ENCODE data around the gene VPREB3. TPM values are rescaled to one million over a fixed set of nuclear protein-coding genes. Genes with fewer than 3 reads are reported as not detected.

Gene VPREB3, protein sequence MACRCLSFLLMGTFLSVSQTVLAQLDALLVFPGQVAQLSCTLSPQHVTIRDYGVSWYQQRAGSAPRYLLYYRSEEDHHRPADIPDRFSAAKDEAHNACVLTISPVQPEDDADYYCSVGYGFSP
- polyA plus RNA-seq (ENCODE audit: insufficient read length in 4 of 4): 1 to 10 TPM in 1 of 4 donors, under 1 TPM in 3; 0.69 to 1.3 (median 0.78) TPM

- no peak for DNase-seq (ENCODE audit: low read depth in 4 of 4, low spot score in 3 of 4)
Measured at GRCh38 chr22:23754220-23754919, at the start of gene VPREB3. VPREB3 (minus strand) TSS chr22:23754425; CDS start chr22:23754363, 62 bp downstream.

DNA sequence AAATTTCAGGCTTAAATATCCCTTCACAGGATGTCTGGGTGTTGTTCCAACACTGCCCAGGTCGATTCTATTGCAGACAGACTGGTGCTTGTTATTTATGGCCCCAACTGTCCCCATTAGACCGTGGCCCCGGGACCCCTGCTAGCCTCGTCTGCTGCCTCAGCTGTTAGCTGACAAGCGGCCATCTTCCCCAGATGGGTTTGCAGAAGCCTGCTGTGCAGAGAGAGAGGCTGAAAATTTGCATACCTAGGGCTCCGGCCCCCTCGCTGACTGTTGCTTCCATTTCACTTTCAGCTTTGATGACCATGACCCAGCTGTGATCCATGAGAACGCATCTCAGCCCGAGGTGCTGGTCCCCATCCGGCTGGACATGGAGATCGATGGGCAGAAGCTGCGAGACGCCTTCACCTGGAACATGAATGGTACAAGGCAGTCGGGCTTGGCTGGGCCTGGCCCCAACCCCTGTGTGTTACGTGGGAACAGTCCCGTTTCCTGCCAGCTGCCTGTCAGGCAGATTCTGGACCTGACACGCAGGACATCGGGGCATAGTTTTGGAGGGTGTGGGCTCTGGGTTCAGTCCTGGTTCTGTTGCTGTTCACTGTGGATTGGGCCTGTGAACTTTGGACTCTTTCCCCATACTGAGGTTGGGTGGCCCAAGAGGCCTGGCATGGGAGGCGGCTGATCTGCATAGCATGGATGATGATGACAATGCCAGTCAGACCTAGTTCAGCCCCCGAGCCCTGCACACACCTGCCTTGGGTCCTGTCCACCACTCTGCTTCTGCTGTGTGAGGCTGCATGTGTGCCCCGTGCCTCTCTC, 49.0 kb upstream of the VPREB3 start:
- no peak for DNase-seq (ENCODE audit: low read depth in 4 of 4, low spot score in 3 of 4)

DNA sequence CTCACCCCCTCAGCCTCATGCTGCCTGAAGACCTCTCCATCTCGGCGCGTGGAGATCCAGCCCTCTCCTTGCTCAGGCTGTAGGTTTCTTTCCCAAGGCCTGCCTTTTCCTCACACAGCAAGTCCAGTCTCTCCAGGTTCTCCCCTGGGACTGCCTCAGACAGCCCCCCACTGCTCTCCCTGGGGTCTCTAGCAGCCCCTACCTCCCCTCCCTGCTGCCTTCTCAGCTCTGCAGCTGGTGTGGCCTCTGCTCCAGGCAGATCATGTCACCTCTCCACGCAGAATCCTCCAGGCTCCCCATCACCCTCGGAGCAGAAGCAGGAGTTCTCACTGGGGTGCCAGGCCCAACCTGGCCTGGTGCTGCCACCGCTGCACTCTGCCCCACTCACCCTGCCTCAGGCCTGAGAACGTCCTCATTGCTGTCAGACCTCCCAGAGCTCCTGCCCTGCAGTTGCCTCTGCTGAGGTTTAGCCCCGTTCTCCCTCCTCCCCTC, 47.7 kb upstream of the VPREB3 start:
- DNase-seq (ENCODE audit: low read depth in 4 of 4, low spot score in 3 of 4): no peak

DNA sequence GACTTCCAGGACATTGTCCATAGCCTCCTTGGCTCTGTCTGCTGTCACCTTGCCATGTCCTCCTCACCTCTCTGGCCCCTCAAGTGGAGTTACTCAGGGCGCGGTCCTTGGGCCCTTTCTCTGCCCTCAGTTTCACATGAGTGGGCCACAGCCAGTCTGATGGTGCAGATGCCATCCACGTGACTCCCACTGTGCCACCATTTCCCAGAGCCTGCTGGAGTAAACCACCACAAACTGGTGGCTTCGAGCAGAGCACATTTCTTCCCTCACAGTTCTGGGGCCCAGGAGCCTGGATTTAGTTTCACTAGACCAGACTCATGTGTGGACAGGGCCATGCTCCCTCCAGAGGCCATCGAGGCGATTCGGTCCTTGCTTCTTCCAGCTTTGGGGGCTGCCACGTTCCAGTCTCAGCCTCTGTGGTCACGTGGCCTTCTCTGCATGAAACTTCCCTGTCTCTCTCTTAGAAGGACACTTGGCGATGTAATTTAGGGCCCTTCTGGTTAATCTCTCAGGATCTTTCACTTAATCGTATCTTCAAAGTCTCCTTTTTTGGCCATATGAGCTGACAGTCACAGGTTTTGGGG, 47.1 kb upstream of the VPREB3 start:
- no peak for DNase-seq (ENCODE audit: low read depth in 4 of 4, low spot score in 3 of 4)

- no peak for DNase-seq (ENCODE audit: low read depth in 4 of 4, low spot score in 3 of 4)
Measured at GRCh38 chr22:23800297-23801237, 46.3 kb upstream of the VPREB3 start.

GRCh38 chr22:23796461-23796860, 42.2 kb upstream of the VPREB3 start:
- DNase-seq (ENCODE audit: low read depth in 4 of 4, low spot score in 3 of 4): no peak

GRCh38 chr22:23793326-23793725, 39.1 kb upstream of the VPREB3 start:
- DNase-seq (ENCODE audit: low read depth in 4 of 4, low spot score in 3 of 4): no peak

GRCh38 chr22:23791738-23792645, 37.8 kb upstream of the VPREB3 start:
- no peak for DNase-seq (ENCODE audit: low read depth in 4 of 4, low spot score in 3 of 4)

DNA sequence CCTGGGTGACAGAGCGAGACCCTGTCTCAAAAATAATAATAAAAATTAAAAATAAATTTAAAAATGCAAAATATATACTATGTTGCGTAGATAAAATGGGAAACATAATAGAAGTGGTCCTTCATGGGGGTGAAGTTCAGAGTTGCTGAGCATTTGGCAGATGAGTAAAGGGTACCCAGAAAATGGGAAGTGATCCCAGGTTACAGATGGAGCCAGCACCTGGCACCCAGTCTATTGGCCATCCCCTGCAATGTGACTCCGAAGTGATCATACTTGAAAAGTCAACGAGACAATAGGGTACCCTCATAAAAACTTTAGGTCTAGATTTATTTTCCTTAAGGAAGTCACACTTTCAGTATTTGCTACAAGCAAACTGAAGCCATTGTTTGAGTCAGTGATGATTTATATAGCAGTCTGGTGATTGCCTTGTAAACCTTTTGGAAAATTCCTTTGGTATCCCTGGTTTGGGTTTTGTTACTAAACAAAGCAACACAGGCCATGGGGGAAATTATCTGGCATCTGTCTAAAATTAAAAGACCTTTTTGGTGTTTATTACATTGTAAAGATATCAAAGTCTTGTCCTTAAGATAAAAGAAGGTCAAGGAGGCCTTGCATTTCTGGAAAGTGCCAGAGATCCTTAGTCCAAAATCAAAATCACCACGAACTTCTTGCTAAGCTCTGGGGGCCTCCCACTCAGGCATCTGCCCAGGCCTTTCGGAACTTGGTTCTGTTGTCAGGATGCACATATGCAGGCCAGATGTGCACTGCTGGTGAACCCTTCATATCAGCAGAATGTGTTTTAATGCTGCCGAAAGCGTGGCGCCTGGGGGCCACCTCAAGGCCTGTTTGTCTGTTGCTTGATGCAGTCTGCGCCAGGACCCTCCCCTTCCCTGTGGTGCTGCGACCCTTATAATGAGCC, 36.9 kb upstream of the VPREB3 start:
- no peak for DNase-seq (ENCODE audit: low read depth in 4 of 4, low spot score in 3 of 4)

GRCh38 chr22:23789638-23790037, 35.4 kb upstream of the VPREB3 start:
- DNase-seq (ENCODE audit: low read depth in 4 of 4, low spot score in 3 of 4): no peak

- DNase-seq (ENCODE audit: low read depth in 4 of 4, low spot score in 3 of 4): no peak
Measured at GRCh38 chr22:23789121-23789520, 34.9 kb upstream of the VPREB3 start.

- DNase-seq (ENCODE audit: low read depth in 4 of 4, low spot score in 3 of 4): no peak
Measured at GRCh38 chr22:23787910-23788309, 33.7 kb upstream of the VPREB3 start.

DNA sequence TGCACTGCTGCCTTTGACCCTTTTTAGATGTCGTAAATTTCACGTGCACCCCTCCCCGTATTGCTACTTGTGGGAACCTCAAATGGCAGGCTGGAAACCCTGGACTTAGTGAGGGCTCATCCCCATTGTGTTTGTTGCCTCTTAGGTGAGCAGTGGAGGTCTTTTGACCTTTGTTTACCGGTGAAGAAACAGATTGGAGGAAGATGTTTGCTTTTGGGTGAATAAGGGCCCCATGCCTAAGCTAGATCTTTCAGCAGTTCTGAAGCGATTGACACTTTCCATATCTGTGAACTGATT, 33.3 kb upstream of the VPREB3 start:
- DNase-seq (ENCODE audit: low read depth in 4 of 4, low spot score in 3 of 4): no peak

DNA sequence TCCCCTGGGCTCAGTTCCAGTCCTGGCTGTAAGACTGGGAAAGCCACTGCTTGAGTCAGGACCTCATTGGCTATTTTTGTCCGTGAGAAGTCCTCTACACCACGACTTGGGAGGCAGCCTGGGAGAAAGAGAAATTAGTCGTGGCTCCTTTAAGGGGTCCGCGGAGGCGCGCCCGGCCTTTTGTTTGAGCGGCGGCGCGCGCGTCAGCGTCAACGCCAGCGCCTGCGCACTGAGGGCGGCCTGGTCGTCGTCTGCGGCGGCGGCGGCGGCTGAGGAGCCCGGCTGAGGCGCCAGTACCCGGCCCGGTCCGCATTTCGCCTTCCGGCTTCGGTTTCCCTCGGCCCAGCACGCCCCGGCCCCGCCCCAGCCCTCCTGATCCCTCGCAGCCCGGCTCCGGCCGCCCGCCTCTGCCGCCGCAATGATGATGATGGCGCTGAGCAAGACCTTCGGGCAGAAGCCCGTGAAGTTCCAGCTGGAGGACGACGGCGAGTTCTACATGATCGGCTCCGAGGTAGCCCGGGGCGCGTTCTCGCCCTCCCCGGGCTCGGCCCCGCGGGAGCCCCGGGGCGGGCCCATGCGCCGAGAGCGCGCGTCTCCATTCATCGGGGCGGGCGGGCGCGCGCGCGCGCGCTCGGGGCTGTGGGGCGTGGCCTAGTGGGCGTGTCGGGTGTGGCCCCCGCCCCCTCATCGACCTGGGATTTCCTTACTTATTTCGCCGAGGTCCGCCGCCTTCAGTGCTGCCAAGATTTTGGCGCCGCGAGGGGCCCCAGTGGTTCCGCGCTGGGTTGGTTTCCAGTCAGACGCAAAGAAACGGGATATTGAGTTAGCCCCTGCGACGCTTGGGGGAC, 32.8 kb upstream of the VPREB3 start, which contains the start of gene SMARCB1:
SMARCB1 (plus strand) TSS at position 215 of the 848 bp plus-strand sequence; CDS start at position 419, 204 bp downstream.
- DNase-seq (ENCODE audit: low read depth in 4 of 4, low spot score in 3 of 4): peak; percentile 82 to 86 (median 86)

- DNase-seq (ENCODE audit: low read depth in 4 of 4, low spot score in 3 of 4): no peak
Measured at GRCh38 chr22:23786261-23786710, 32.1 kb upstream of the VPREB3 start.

GRCh38 chr22:23784215-23784732, 30.0 kb upstream of the VPREB3 start:
- no peak for DNase-seq (ENCODE audit: low read depth in 4 of 4, low spot score in 3 of 4)

Measured in right renal pelvis (tissue), 4 donors.